Left forelimb (tissue), 1 donor: ENCODE measurements around the gene PCDHAC2.

Experiments used
- DNase-seq: peaks from one replicate; pipeline ENCODE4 v3.0.0-alpha.2; 2018; ENCODE audit warnings: low spot score

Gene PCDHAC2

GRCh38 chr5:140986117-140986521, 19.8 kb downstream of the PCDHAC2 start:
- no peak for DNase-seq

GRCh38 chr5:140988100-140988499, 21.8 kb downstream of the PCDHAC2 start:
- no peak for DNase-seq

- no peak for DNase-seq
Measured at GRCh38 chr5:140988608-140989007, 22.3 kb downstream of the PCDHAC2 start.

GRCh38 chr5:140989254-140990020, 23.2 kb downstream of the PCDHAC2 start:
- DNase-seq, result no peak

- DNase-seq, result no peak
Measured at GRCh38 chr5:140992828-140993227, 26.6 kb downstream of the PCDHAC2 start.

- no peak for DNase-seq
Measured at GRCh38 chr5:140996060-140996459, 29.8 kb downstream of the PCDHAC2 start.

GRCh38 chr5:140998921-140999410, 32.7 kb downstream of the PCDHAC2 start:
- no peak for DNase-seq

- DNase-seq, result no peak
Measured at GRCh38 chr5:141001446-141001843, 35.2 kb downstream of the PCDHAC2 start.

- DNase-seq, result no peak
Measured at GRCh38 chr5:141001844-141002604, 35.7 kb downstream of the PCDHAC2 start.

- no peak for DNase-seq
Measured at GRCh38 chr5:141002605-141002965, 36.3 kb downstream of the PCDHAC2 start.

- DNase-seq, result no peak
Measured at GRCh38 chr5:141003031-141003430, 36.8 kb downstream of the PCDHAC2 start.

GRCh38 chr5:141003791-141004611, 37.7 kb downstream of the PCDHAC2 start:
- DNase-seq, result no peak

- DNase-seq, result no peak
Measured at GRCh38 chr5:141007791-141008190, 41.5 kb downstream of the PCDHAC2 start.

GRCh38 chr5:141010047-141010793, 43.9 kb downstream of the PCDHAC2 start:
- no peak for DNase-seq

GRCh38 chr5:141017943-141018342, 51.7 kb downstream of the PCDHAC2 start:
- no peak for DNase-seq
